ENCODE results near the gene CCDC30.

CCDC30 gene

GRCh38 chr1:42684139-42684538 lies 221.1 kb downstream of the CCDC30 start:
- in situ Hi-C loops (cut with MboI; ENCODE audit: low sequenced_read_pairs) = no loop called here

- in situ Hi-C loops (cut with MboI; ENCODE audit: low sequenced_read_pairs) = no loop called here
Observed at GRCh38 chr1:42686418-42686817, 223.3 kb downstream of the CCDC30 start.

- in situ Hi-C loops (cut with MboI; ENCODE audit: low sequenced_read_pairs) = no loop called here
Observed at GRCh38 chr1:42689912-42690311, 226.8 kb downstream of the CCDC30 start.

GRCh38 chr1:42690477-42691156 lies 227.5 kb downstream of the CCDC30 start:
- in situ Hi-C loops (cut with MboI; ENCODE audit: low sequenced_read_pairs) = no loop called here

DNA sequence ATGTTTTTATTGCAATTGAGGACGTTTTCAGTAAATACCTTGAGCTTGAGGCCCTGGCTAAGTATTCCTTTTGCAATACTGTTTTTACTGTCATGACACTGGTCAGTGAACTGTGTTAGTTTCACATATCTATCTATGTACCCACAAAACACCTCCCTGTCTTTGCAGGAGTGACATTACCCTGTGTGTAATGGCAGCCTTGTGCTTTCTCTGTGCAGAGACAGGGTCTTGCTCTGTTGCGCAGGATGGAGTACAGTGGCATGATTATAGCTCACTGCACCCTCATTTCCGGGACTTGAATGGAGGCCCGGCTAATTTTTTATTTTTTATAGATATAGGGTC lies 228.0 kb downstream of the CCDC30 start:
- in situ Hi-C loops (cut with MboI; ENCODE audit: low sequenced_read_pairs) = no loop called here

- in situ Hi-C loops (cut with MboI; ENCODE audit: low sequenced_read_pairs) = no loop called here
Observed at GRCh38 chr1:42692461-42692860, 229.4 kb downstream of the CCDC30 start.

DNA sequence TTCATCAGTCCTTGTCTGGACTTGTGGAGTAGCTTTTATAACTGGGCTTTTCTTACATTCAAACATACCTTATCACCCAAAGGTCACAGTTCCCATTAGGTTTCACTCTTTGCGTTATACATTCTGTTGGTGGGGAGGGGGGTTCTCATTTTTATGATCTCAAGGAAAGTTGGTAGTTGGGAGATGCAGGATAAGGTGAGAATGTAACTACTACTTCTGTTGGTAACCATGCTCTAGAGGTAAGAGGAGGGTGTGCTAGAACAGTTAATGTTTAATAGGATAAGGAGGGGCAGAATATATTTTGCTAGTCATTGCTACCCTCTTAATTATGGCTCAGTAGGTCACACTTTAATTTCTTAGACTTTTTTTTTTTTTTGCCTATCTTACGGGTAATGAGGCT lies 229.8 kb downstream of the CCDC30 start:
- in situ Hi-C loops (cut with MboI; ENCODE audit: low sequenced_read_pairs) = no loop called here

GRCh38 chr1:42698081-42698813 lies 235.2 kb downstream of the CCDC30 start:
- in situ Hi-C loops (cut with MboI; ENCODE audit: low sequenced_read_pairs) = no loop called here

DNA sequence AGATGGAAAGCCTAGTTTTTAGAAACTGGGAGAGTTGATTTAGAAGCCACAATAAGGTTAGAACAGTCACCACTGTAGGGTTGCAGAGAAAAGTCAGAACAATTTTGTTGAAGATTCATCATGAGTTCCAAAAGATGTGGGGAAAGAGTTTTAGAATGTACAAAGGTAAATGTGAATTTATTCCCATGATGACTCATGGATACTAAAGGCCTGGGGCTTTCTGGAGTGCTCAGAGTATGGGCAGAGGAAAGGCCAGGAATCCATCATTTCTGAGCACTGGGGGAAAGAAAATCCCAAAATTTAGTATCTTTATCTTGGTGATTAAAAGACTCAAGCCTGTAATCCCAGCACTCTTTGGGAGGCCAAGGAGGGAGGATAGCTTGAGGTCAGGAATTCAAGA lies 236.9 kb downstream of the CCDC30 start:
- in situ Hi-C loops (cut with MboI; ENCODE audit: low sequenced_read_pairs) = no loop called here

GRCh38 chr1:42703888-42704464 lies 240.9 kb downstream of the CCDC30 start:
- in situ Hi-C loops (cut with MboI; ENCODE audit: low sequenced_read_pairs) = no loop called here

All from HL-60/S4 treated with phorbol 12-myristate 13-acetate at 8.2 ng/mL for 4 days and 3 days (cell line).